ENCODE results near the gene CERS6.

GRCh38 chr2:168459256-168459655 lies 3.2 kb downstream of the CERS6 start:
- TF ChIP-seq CTCF (conservative IDR thresholded peaks at IDR 0.05) (no peak), ZFX (IDR thresholded peaks at IDR 0.05) (no peak)
